Caco-2 (cell line): ENCODE data around the gene MEA1. TPM values are rescaled to one million over a fixed set of nuclear protein-coding genes. Genes with fewer than 3 reads are reported as not detected.

Experiments used
- BruUV-seq: library from RNA; stranded (reverse); fragments of 400-500 nt; replicated peaks from 2 replicates; lab custom pipeline; 2021; lab: Mats Ljungman, UMichigan
- CTCF ChIA-PET: fragments of 300-600 bp; sonication (Branson Sonifier 250); formaldehyde crosslinking; loops from one replicate; lab custom pipeline; 2022; ENCODE audit warnings: antibody characterized with exemption; lab: Charles Lee
- POLR2A ChIA-PET: fragments of 300-600 bp; sonication (Branson Sonifier 250); formaldehyde crosslinking; loops from one replicate; lab custom pipeline; 2022; ENCODE audit warnings: antibody characterized with exemption; lab: Charles Lee
- DNase-seq, 2 experiments: peaks; one replicate each; pipeline versions ENCODE4 v3.0.0 to v3.0.0-alpha.2; 2020 to 2022
- H3K27me3 ChIP-seq: replicated peaks from 2 replicates; pipeline ENCODE4 v1.6.0; 2011; ENCODE audit warnings: low read length; ENCODE audit not compliant: control insufficient read depth, insufficient read depth
- H3K36me3 ChIP-seq: 2 replicates; pipeline ENCODE4 v1.5.1; 2011; ENCODE audit warnings: low read length; ENCODE audit not compliant: control insufficient read depth, insufficient read depth
- H3K4me1 ChIP-seq: fragments of 250-450 bp; sonication (Bioruptor Pico); 2 replicates; pipeline ENCODE4 v1.5.1; 2020; ENCODE audit warnings: mild to moderate bottlenecking
- H3K4me3 ChIP-seq: 2 replicates; pipeline ENCODE4 v1.5.1; 2011; ENCODE audit warnings: low read depth, mild to moderate bottlenecking, control low read depth, low read length
- H3K9me3 ChIP-seq: fragments of 250-450 bp; sonication (Bioruptor Pico); 2 replicates; pipeline ENCODE4 v1.5.1; 2020; ENCODE audit warnings: mild to moderate bottlenecking, moderate library complexity
- H3K27ac Mint-ChIP-seq: one replicate; pipeline ENCODE4 v1.8.0; 2022; ENCODE audit warnings: mixed read lengths; ENCODE audit not compliant: unreplicated experiment
- H3K27me3 Mint-ChIP-seq: one replicate; pipeline ENCODE4 v1.8.0; 2022; ENCODE audit warnings: mixed read lengths; ENCODE audit not compliant: insufficient read depth, unreplicated experiment
- H3K36me3 Mint-ChIP-seq: one replicate; pipeline ENCODE4 v1.8.0; 2022; ENCODE audit warnings: mild to moderate bottlenecking, mixed read lengths; ENCODE audit not compliant: insufficient read depth, unreplicated experiment
- H3K4me1 Mint-ChIP-seq: one replicate; pipeline ENCODE4 v1.8.0; 2022; ENCODE audit warnings: low read depth, mixed read lengths; ENCODE audit not compliant: unreplicated experiment
- H3K4me3 Mint-ChIP-seq: one replicate; pipeline ENCODE4 v1.8.0; 2022; ENCODE audit warnings: mild to moderate bottlenecking, moderate library complexity, mixed read lengths; ENCODE audit not compliant: unreplicated experiment
- H3K9me3 Mint-ChIP-seq: one replicate; pipeline ENCODE4 v1.8.0; 2022; ENCODE audit warnings: mixed read lengths; ENCODE audit not compliant: unreplicated experiment
- intact Hi-C: fragments of 100-400 bp; cut with micrococcal nuclease; formaldehyde crosslinking; loops from one replicate; pipeline ENCODE4 v1.10.0; 2022; ENCODE audit not compliant: unreplicated experiment
- total RNA-seq: library from RNA; stranded (reverse); gene quantifications from 2 replicates; pipeline ENCODE4 v1.2.3, GENCODE V29; 2022
- TF ChIP-seq, protein P1 (sequence below), 2 experiments: fragments of 200-600 bp in 1 of 2; IDR thresholded peaks; 1 replicate in 1 of 2; 2 replicates in 1 of 2; pipeline versions ENCODE4 v1.5.1 to v1.8.0; 2011 to 2022; ENCODE audit warnings: antibody characterized with exemption in 1 of 2, control low read depth in 1 of 2, inconsistent platforms in 1 of 2, low read depth in 1 of 2, low read length in 1 of 2, mild to moderate bottlenecking in 1 of 2, moderate library complexity in 1 of 2; ENCODE audit not compliant: insufficient read depth in 1 of 2, severe bottlenecking in 1 of 2, unreplicated experiment in 1 of 2

Gene MEA1
- total RNA-seq, 1 experiment from 2014 or later: 62.3 TPM

DNA sequence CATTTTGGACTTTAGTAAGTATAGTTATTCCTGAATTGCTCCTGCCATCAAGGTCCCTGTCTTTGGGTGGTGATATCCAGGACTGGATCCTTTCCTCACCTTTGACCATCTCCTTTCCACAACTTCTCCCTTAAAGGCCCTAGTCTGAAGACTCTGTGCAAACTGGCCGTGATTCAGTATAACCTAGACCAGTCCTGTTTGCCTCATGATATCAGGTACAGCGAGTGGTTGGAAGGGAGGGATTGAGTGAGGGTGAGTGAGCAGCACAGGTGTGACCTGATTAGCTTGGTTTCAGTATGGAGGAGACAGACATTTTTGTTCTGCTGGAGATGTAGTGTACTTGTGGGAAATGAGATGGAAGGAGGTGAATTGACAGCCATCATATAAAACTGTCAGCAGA, 5.4 kb upstream of the MEA1 start:
- H3K4me3 ChIP-seq: no peak overlapping the region
- H3K9me3 ChIP-seq: no peaks in the 10 kb centered on the region
- Mint-ChIP-seq H3K27ac (no peak overlapping the region), H3K36me3 (peaks cover 39% of the 10 kb centered on the region), H3K4me1 (peaks cover 8% of the 10 kb centered on the region), H3K27me3 (no peaks in the 10 kb centered on the region), H3K4me3 (no peak overlapping the region), H3K9me3 (no peaks in the 10 kb centered on the region)
- H3K4me1 ChIP-seq: peaks cover 10% of the 10 kb centered on the region
- TF ChIP-seq, protein P1, sequence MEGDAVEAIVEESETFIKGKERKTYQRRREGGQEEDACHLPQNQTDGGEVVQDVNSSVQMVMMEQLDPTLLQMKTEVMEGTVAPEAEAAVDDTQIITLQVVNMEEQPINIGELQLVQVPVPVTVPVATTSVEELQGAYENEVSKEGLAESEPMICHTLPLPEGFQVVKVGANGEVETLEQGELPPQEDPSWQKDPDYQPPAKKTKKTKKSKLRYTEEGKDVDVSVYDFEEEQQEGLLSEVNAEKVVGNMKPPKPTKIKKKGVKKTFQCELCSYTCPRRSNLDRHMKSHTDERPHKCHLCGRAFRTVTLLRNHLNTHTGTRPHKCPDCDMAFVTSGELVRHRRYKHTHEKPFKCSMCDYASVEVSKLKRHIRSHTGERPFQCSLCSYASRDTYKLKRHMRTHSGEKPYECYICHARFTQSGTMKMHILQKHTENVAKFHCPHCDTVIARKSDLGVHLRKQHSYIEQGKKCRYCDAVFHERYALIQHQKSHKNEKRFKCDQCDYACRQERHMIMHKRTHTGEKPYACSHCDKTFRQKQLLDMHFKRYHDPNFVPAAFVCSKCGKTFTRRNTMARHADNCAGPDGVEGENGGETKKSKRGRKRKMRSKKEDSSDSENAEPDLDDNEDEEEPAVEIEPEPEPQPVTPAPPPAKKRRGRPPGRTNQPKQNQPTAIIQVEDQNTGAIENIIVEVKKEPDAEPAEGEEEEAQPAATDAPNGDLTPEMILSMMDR (IDR thresholded peaks at IDR 0.05; ENCODE audit: insufficient read depth in 1 of 2, low read depth in 1 of 2, low read length in 1 of 2, severe bottlenecking in 1 of 2, unreplicated experiment in 1 of 2): no peak
- no peak for DNase-seq
- BruUV-seq: no TSS peak
- H3K36me3 ChIP-seq: no peaks in the 10 kb centered on the region
- CTCF ChIA-PET: no interaction called here
- POLR2A ChIA-PET: interaction anchor here (0.6 kb wide), 1 partner anchor 161 kb away, joined by 5 read pairs; no protein-coding TSS in a partner anchor
- intact Hi-C loops: no loop called here
- no peaks in the 10 kb centered on the region for H3K27me3 ChIP-seq

DNA sequence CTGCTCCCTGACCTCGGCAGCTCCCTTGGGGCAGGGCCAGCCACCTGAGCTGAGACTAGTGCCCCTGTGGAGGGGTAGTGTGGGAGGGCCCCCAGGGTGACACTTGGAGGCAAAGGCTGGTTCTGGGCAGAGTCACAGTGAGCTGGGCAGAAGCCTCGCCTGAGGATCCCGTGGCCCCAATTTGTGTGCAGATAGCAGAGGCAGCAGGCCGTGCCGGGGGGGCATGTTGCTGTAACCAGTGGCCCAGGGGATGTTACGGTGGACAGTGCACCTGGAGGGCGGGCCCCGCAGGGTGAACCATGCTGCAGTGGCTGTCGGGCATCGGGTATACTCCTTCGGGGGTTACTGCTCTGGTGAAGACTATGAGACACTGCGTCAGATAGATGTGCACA, 3.2 kb upstream of the MEA1 start:
- CTCF ChIA-PET: interaction anchor here (0.5 kb wide), 1 partner anchor 28 kb away, joined by 3 read pairs; no protein-coding TSS in a partner anchor

DNA sequence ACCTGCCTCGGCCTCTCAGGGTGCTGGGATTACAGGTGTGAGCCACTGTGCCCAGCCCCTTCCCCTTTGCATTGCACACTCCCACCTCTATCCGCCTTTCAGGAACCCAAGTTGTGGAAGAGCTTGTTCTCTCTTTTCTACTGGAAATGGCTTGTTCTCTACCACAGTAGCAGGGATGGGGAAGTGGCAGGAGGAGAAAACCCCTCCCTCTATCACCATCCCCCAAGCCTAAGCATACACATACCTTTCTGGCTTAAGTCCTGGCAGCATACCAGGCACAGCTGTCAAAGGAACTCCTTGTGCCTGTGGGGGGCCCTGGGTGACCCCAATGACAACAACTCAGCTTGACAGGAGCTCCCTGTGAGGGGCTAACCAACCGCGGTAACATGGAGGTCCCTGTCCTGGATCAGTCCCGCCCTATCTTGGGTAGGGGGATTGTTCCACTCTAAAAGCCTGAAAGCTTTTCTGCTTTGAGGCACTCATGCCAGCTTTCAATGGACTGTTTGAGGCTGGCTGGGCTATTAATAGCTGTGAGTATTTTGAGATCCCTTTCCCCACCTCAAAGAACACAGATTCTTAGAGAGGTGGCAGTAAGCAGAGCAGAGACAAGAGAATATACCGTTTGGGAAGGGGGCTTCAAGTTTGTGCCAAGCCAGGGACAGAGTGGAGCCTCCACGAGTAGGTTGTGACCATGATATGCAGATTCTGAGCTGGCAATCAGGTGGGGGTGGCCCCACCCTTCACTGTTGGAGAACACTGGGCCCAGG, 2.6 kb upstream of the MEA1 start:
- H3K4me1 ChIP-seq: peaks cover 12% of the 10 kb centered on the region
- no peak for DNase-seq
- Mint-ChIP-seq H3K4me1 (peaks cover 21% of the 10 kb centered on the region), H3K27ac (no peak overlapping the region), H3K9me3 (no peaks in the 10 kb centered on the region), H3K36me3 (peaks cover 36% of the 10 kb centered on the region), H3K27me3 (no peaks in the 10 kb centered on the region), H3K4me3 (peak overlapping the region; percentile 36)
- no TSS peak for BruUV-seq
- CTCF ChIA-PET: interaction anchor here (0.5 kb wide), 1 partner anchor 29 kb away, joined by 3 read pairs; no protein-coding TSS in a partner anchor
- H3K36me3 ChIP-seq: no peaks in the 10 kb centered on the region; the same call in 1 of the 2 replicates
- POLR2A ChIA-PET: interaction anchor here (0.5 kb wide), 1 partner anchor 70 kb away, joined by 4 read pairs; no protein-coding TSS in a partner anchor
- intact Hi-C loops: no loop called here
- TF ChIP-seq, protein P1 (IDR thresholded peaks at IDR 0.05; ENCODE audit: insufficient read depth in 1 of 2, low read depth in 1 of 2, low read length in 1 of 2, severe bottlenecking in 1 of 2, unreplicated experiment in 1 of 2): no peak
- H3K9me3 ChIP-seq: no peaks in the 10 kb centered on the region
- H3K27me3 ChIP-seq: no peaks in the 10 kb centered on the region
- no peak overlapping the region for H3K4me3 ChIP-seq

More for the DNA sequence above, 3.2 kb upstream of the MEA1 start:
- H3K9me3 ChIP-seq: no peaks in the 10 kb centered on the region
- no TSS peak for BruUV-seq
- TF ChIP-seq, protein P1 (IDR thresholded peaks at IDR 0.05; ENCODE audit: insufficient read depth in 1 of 2, low read depth in 1 of 2, low read length in 1 of 2, severe bottlenecking in 1 of 2, unreplicated experiment in 1 of 2): no peak
- H3K4me1 ChIP-seq: peaks cover 12% of the 10 kb centered on the region
- POLR2A ChIA-PET: no interaction called here
- Mint-ChIP-seq H3K4me1 (peaks cover 21% of the 10 kb centered on the region), H3K27me3 (no peaks in the 10 kb centered on the region), H3K9me3 (no peaks in the 10 kb centered on the region), H3K27ac (no peak overlapping the region), H3K36me3 (peaks cover 41% of the 10 kb centered on the region), H3K4me3 (no peak overlapping the region)
- H3K27me3 ChIP-seq: no peaks in the 10 kb centered on the region
- H3K4me3 ChIP-seq: no peak overlapping the region
- DNase-seq: no peak
- intact Hi-C loops: no loop called here
- H3K36me3 ChIP-seq: no peaks in the 10 kb centered on the region; the same call in 1 of the 2 replicates
